ENCODE measurements around the gene GNAI3.

Gene GNAI3

DNA sequence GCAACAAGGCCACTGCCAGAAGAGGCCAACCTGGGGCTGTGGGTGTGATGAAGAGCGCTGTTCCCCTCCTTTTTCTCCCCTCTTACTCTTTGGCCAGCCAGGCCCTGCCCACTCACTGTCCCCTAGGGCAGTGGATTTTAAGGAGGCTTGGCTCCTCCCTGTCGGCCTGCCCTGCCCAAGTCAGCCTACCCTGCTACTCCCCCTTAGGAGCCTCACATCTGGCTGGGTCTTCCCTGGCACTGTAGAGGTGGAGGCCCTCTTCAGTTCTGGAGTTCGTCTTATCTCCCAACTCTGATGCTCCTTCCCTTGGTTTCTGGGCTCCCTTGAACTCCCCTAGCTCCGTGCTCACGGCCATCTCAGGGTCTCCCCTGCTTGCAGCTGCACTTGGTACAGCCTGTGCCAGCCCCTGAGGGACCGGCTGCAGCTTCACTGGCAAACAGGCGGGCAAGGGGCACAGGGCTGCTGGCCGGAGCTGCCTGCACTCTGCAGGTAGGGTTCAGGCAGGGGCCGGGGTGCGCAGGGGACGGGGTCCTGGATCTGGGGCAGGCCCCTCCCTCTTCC lies 75.3 kb downstream of the GNAI3 start:
- no peak for DNase-seq (ENCODE audit: low read depth)

DNA sequence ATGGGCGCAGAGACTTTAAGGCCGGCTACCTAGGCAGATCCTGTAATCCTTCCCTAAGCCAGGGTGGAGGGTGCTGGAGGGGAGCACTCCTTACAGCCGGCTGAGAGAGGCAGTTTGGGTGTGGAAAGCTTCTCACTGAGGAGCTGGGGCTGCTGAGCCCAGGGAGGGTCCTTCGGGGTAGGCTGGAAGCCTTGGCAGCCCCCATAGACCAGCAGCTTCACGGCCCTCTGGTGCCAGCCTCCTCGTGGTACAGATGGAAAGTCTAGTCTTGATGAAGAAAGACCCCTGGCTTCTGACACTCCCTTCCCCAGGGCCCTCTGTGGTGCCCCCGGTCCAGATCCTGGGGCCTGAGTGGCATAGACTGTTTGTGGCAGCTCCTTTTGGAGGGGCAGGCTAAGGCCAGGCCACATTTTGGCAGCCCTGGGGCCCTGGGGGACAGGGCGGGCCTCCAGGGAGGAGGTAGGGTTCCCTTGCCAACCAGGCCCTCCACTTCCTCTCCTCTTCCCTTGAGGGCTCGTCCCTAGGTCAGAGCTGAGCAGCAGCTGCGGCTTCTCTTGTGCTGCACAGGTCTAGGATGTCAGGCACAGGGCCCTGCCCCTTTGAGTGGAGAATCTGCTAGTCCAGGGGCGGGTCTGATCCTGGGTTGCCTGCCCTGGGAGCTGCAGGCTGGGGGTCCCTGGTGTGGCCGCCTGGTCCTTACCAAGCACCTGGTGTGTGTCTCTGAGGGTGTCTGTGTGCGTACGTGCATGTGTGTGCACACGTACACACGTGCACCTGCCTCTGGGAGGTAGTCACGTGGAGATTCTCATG lies 76.0 kb downstream of the GNAI3 start:
- DNase-seq (ENCODE audit: low read depth), result no peak

DNA sequence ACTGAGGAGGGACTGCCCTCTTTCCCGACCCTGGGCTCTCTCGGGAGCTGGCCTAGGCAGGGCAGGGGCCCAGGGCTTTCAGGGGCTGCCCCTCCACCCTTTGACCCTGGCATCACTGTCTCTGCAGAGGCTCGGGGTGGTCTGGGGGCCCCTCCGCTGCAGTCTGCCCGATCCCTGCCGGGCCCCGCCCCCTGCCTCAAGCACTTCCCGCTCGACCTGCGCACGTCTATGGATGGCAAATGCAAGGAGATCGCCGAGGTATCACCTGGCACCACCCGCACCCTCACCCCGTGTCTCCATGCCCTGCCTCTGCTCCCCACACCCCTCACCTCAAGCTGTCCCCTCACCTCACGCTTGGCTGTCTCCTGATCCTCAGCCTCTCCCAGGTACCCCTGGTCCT lies 76.8 kb downstream of the GNAI3 start:
- no peak for DNase-seq (ENCODE audit: low read depth)

DNA sequence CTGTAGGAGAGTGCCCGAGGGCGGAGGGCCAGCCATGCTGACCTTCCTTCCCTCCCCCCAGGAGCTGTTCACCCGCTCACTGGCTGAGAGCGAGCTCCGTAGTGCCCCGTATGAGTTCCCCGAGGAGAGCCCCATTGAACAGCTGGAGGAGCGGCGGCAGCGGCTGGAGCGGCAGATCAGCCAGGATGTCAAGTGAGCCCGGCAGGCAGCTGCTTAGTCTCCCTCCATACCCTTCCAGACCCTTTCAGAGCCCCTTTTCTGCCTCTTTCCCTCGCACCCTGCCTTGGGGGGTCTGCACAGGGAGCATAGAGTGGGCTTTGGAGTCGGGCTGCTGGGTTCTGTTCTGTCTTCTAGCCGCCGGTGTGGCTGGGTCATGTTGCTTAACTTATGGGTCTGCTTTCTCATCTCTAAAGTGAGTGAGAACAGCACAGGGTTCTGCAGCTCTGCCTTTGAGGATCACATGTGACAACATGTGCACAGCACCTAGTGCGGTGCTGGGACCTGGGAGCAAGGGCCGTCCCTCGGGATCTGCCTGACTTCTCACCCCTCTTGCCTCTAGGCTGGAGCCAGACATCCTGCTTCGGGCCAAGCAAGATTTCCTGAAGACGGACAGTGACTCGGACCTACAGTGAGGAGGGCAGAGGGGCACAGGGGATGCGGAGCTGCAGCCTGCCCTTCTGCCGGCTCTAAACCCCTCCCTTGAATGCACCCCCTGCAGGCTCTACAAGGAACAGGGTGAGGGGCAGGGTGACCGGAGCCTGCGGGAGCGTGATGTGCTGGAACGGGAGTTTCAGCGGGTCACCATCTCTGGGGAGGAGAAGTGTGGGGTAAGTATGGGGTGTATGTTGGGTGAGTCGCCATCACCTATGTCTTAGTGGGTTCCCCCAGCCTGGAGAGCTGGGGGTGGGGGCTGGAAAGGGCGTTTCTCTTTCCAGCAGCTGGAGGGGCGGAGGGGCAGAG lies 77.5 kb downstream of the GNAI3 start:
- DNase-seq (ENCODE audit: low read depth), result no peak

DNA sequence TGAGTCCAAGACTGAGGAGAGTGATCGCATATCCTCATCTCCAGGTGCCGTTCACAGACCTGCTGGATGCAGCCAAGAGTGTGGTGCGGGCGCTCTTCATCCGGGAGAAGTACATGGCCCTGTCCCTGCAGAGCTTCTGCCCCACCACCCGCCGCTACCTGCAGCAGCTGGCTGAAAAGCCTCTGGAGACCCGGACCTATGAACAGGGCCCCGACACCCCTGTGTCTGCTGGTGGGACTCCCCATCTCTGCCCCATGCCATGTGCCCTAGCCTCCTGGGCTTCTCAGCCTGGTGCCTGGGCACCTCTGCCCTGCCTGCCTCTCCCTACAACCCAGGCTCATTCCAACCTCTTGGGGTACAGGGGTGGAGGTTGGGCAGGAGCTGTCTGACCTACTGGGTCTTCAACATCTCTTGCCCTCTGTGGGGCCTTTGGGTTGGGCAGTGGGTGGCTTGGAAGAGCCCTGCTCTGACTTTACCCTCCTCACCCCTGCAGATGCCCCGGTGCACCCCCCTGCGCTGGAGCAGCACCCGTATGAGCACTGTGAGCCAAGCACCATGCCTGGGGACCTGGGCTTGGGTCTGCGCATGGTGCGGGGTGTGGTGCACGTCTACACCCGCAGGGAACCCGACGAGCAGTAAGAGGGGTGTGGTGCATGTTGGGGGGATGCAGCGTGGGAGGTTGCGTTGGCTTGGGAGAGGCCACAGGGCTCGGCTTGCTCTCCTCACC lies 78.4 kb downstream of the GNAI3 start:
- no peak for DNase-seq (ENCODE audit: low read depth)

DNA sequence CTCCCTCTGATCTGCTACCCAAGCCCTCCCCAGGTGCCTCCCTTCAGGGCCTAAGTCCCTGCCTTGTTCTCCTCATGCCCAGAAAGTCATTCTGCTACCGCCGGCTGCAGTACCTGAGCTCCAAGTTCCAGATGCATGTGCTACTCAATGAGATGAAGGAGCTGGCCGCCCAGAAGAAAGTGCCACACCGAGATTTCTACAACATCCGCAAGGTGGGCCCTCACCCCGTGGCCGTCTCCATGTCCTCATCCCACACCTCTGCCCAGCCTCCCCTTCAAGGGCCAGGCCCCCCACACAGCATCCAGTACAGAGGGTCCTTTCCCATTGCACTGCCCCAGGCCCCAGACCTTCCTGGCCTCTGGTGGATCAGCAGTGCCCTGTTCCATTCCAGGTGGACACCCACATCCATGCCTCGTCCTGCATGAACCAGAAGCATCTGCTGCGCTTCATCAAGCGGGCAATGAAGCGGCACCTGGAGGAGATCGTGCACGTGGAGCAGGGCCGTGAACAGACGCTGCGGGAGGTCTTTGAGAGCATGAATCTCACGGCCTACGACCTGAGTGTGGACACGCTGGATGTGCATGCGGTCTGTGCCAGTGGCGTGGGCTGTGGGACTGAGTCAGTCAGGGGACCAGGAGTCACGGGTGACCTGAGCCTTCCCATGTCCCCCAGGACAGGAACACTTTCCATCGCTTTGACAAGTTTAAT lies 79.4 kb downstream of the GNAI3 start:
- DNase-seq (ENCODE audit: low read depth), result no peak

DNA sequence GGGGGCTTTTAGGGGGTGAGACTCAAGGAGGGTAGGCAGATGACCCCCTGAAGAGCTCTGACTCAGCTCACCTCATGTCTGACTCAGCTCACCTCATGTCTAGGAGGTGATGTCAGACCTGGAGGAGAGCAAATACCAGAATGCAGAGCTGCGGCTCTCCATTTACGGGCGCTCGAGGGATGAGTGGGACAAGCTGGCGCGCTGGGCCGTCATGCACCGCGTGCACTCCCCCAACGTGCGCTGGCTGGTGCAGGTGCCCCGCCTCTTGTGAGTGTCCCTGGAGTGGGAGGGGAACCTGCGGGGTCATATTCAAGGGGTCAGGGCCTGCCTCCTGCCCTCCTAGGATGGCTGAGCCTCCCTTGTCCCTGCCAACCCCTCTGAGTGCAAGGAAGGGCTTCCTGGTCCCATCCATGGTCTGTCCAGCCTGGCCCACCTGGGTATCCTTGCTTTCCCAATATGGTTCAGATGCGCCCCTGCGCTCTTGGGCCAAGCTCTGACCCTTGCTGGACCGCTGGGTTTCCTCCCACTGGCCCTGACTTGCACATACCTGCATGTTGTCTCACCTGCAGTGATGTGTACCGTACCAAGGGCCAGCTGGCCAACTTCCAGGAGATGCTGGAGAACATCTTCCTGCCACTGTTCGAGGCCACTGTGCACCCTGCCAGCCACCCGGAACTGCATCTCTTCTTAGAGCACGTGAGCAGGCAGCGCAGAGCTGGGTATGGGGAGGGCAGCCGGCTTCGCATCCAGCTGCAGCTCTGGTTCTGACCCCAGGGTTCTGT lies 80.3 kb downstream of the GNAI3 start:
- no peak for DNase-seq (ENCODE audit: low read depth)

DNA sequence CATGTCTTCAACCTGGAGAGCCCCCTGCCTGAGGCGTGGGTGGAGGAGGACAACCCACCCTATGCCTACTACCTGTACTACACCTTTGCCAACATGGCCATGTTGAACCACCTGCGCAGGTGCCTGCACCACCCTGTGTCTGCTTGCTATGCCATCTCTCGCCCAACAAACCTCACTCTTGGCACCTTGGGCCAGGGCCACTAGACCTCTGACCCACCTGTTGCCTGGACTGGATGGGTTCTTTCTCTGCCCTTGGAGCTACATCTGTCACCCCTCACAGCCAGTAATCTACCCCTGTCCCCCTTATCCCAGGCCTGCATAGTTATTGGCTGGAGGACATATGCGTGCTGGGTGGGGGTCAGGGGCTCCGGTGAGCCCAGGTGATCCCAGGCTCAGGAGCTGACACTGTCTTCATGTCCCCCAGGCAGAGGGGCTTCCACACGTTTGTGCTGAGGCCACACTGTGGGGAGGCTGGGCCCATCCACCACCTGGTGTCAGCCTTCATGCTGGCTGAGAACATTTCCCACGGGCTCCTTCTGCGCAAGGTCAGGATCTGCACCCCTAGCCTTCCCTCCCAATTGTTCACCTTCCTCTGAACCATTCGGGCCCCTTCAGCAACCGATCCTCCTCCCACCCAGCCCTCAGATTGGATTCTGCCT lies 81.1 kb downstream of the GNAI3 start:
- DNase-seq (ENCODE audit: low read depth), result no peak

DNA sequence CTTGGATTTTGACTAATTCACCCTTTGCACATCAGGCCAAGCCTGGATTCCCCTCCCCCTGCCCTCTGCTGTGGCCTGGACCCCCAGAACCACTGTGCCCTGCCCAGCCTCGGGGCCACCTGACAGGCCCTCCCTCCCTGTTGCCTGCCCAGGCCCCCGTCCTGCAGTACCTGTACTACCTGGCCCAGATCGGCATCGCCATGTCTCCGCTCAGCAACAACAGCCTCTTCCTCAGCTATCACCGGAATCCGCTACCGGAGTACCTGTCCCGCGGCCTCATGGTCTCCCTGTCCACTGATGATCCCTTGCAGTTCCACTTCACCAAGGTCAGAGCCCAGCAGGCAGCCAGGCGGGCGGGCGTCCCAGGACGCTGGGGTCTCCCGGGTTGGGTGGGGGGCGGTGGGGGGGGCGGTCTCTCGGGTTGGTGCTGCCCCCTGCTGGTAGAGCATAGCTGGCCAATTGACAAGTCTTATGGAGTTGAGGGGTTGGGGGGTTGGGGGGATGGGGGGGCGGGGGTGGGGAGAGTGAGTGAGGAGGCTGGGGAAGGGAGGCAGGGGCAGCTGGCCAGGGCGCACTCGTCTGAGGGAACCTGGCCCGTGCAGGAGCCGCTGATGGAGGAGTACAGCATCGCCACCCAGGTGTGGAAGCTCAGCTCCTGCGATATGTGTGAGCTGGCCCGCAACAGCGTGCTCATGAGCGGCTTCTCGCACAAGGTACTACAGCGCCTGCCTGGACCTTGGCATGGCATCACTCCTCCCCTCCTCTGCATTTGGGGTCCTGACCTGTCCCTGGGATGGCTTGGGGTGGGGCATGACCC lies 81.9 kb downstream of the GNAI3 start:
- DNase-seq (ENCODE audit: low read depth), result no peak

DNA sequence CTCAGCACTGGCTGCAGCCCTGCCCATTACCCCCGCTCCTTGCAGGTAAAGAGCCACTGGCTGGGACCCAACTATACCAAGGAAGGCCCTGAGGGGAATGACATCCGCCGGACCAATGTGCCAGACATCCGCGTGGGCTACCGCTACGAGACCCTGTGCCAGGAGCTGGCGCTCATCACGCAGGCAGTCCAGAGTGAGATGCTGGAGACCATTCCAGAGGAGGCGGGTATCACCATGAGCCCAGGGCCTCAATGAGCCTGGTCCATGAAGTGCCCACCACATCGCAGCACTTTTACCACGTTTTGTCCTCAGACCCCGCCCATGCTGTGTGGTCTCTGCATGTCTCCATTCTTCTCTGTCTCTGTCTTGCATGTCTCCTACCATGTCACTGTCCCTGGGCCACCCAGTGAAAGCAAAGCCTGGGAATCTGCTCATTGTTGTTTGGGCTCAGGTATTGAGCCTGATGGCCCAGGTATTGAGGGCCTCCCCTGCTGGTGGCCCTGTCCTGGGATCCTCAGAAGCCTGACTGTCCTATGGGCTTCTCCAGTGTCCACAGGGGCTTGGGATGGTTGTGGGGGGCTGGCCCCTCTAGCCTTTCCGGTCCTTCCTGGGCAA lies 82.6 kb downstream of the GNAI3 start:
- no peak for DNase-seq (ENCODE audit: low read depth)

DNA sequence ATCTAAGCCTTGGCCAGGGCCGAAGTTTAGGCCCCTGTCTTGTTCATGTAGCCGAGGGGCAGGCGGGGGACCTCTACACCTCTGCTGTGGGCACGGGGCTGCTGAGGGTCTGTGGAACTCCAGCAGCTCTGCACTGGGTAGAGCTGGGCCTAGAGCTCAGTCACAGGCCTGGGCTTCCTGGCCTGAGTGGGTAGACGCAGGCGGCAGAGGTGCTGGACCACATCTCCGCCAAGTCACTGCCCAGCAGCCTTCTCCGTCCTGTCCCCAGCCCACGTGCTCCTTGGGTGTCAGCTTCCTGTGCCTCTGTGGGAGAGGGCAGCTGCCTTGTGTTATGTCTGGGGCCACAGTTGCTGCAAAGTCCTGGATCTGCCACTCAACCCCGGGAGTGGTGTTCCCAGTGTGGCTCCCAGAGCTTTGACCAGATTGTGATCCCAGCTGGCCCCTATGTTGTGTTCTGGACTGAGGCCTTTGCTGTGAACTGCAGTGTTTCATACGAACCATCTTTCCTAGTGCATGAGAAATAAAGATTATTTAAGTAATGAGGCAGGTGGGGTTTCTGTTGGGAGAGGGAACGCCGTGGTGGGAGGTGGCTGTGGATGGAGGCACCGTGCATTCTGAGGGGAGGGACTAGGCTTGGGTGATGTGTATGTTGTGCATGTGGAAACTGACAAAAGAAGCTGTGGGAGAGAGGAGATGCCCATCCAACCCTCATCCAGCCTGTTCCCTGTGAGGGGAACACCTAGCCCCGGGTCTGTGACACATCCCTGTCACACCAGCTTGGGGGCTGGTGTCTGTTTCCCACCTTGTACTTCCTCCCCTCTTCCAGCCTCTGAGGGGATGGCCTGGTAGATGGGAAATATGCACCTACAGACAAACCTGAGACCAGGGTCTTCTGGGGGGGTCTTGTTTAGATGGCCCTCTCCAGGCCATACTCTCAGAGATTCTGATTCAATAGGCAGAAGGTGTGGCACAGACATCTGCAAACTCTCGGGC lies 83.4 kb downstream of the GNAI3 start:
- no peak for DNase-seq (ENCODE audit: low read depth)

DNA sequence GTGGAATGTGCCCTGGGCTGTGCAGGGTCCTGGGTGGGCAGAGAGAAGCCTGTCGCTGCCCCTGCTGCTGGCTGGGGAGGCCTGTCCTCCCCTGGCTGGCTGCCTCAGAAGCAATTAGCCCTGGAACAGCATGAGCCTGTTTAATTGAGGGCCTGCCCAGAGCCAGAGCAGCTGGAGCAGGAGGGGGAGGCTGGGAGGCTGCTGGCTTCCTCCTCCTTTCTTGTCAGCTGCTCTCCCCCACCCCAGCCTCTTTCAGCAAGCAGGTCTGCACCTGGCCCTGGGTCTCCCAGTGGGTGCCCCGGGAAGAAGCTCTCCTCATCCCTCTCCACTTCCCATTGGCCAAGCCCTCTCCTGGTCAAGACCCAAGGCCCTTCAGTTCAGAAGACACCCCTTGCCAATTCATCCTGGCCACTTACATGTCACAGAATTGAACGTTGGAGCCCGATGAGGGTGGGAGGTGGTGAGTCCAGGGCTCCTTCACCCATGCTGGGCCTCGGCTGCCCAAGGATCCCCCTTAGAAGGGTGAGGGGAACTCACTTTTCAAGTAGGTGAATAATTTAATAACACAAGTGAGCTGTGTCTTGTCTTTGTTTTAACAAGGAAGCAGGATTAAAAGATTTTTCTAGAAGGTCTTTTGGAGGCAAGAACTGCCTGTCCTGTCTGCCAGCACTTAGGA lies 84.4 kb downstream of the GNAI3 start:
- DNase-seq (ENCODE audit: low read depth), result no peak

DNA sequence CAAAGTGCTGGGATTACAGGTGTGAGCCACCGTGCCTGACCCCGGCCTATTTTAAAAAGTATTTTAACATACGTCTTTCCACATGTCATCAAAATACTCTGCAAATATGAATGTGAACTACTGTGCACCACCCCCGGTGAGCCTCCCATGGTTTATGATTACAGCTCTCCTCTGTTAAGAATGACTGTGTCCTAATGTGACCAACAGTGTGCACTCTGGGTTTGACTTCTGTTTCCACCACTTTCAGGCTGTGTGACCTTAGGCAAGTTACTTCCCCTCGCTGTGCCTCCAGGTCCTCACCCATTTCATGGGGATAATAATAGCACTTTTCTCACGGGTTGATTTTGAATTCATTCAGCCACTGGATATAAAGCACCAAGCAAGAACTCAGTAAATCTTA lies 85.9 kb downstream of the GNAI3 start:
- DNase-seq (ENCODE audit: low read depth), result no peak

DNA sequence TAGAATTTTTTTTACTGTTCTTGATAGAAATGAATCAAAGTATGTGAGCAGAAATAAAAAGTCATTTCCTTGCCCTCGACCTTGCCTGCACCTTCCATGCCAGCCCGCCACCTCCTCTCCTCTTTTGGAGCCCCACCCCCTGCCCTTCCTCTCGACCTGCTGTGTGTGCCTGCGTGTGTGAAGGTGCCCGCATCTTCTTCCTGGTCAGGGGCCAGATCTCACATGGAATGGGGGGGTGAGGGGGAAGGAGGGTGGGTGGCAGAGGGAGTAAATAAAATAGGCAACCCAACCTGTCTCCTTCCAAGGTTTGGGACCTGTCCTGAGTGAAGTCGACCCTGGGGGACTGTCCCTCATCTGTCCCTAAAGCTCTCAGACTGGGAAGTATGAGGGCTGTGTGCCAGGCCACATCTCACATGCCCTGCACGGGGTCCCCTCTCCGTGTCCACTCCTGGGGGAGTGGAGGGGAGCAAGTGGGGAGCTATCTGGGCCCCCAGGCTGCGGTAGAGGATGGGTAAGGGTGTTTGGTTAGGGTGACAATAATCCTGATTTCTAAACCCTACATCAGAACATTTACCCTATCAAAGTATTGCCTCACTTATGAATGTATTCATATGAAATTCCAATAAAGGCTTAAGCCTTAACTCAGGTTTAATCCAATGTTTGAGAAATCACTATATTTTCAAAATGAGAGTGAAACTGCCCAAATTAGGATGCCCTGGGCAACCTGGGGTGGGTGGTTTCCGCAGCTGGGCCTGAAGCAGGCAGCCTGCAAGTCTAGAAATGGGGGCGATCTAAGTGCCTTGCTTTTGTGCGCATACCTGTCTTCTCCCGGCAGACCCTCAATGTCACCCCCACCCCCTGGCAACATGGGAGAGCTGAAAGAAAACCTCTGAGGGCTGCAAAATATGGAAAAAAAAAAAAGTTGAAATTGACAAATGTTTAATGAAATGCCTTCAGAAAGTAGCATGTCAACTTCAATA lies 86.6 kb downstream of the GNAI3 start:
- no peak for DNase-seq (ENCODE audit: low read depth)

DNA sequence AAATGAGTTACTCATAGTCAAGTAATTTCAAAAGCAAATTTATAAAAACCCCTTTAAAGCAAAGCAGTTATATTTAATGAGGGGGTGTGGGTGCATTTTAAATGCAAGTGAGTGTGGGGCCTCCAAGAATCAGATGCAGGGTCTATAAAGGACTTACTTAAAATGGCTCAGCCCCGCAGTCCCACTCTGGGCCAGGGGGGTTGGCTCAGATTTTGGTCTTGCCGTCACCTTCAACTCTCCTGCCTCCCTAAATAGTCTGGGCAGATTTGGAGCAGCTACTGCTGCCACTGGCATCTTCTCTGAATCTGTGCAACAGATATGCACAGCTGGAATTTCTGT lies 87.4 kb downstream of the GNAI3 start:
- no peak for DNase-seq (ENCODE audit: low read depth)

Measured in T follicular helper cell (primary cell).